GM18520 (cell line): ENCODE measurements around the gene CRYGC.

Experiments used
- ATAC-seq: cut with Tn5 transposase; IDR thresholded peaks from one replicate; pipeline ENCODE4 v1.9.1; 2021; ENCODE audit not compliant: unreplicated experiment

Gene CRYGC, protein sequence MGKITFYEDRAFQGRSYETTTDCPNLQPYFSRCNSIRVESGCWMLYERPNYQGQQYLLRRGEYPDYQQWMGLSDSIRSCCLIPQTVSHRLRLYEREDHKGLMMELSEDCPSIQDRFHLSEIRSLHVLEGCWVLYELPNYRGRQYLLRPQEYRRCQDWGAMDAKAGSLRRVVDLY

DNA sequence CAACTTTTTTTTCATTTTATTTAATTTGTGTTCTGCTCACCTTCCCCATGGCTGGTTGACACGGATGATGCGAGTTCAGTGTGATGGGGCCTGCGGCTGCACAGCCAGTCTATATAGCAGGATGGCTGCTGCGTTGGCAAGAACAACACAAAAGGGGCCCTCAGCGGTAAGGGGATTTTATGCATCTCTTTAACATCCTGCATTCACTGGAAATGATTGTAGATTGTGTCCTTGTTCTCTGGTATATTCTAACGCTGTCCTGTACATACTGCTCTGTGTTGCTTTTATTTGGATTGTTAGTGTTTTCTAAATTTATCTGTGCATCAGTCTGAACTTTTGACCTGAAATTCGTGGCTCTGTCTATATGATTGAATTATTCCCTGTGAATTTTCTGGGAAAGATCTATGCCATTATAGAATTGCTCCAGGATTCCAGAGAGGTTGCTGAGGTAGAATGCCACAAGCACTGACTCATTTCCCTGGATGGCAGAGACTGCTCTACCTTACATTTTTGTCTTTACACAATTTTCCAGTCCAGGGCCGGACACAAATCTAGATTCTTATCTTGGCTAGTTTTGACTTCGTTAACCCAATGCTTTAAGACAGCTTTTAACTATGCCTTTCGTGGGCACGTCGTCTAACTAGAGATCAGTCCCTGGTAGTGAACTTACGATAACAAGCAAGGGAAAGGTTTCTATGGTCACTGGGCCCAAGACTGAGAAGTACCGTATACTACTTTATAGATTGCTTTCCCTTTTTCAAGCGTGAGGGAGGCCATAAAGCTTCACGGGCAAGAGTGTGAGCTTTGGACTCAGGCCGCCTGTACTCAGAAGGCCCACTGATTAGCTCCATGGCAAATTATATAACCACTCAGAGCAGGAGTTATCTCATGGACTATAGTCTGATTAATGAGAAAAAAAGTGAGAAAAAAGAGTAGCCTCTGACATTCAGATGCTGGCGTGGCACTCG, at the start of gene CRYGC:
CRYGC (minus strand) TSS at position 85 of the 968 bp plus-strand sequence; CDS start at position 49, 36 bp downstream.
- no peak for ATAC-seq

DNA sequence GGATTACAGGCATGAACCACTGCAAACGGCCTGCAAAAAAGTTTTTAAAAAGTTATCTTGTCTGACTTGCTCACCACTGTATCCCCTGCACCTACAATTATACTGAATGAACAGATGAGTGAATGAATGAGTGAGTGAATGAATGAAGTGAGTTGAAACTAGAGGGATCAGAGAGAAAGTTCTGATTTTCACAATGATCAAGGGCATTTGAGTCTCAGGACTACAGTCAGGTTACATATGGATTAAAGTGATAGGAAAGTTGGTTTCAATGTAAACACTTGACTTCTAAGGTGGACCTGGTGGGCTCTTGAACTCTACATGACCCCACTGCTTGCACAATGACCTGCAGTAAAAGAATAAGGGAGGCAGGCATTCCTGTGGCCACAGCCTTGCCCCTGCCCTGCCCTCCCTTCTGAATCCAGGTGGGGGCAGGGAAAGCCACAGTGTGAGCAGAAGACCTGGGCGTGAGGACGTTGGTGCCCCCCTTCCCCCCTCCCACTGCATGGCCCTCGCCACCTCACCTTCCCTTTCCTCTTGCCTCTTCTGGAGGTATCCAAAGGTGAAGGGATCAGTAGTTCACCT, 49.5 kb upstream of the CRYGC start:
- no peak for ATAC-seq

DNA sequence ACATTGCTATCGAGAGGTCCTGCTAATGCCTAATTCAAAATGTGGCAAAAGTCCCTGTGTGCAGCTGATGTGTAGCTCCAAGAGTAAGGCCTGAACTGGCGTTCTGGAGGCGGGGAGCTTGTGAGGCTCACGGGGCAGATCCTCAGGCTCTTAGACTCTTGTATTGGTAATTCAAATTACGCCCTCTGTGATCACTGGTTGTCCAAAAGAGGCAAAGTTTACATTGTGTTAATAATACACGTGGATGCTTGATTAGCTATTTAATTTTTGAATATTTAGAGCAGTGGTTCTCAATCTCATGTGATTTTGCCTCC, 46.2 kb upstream of the CRYGC start:
- ATAC-seq: no peak

DNA sequence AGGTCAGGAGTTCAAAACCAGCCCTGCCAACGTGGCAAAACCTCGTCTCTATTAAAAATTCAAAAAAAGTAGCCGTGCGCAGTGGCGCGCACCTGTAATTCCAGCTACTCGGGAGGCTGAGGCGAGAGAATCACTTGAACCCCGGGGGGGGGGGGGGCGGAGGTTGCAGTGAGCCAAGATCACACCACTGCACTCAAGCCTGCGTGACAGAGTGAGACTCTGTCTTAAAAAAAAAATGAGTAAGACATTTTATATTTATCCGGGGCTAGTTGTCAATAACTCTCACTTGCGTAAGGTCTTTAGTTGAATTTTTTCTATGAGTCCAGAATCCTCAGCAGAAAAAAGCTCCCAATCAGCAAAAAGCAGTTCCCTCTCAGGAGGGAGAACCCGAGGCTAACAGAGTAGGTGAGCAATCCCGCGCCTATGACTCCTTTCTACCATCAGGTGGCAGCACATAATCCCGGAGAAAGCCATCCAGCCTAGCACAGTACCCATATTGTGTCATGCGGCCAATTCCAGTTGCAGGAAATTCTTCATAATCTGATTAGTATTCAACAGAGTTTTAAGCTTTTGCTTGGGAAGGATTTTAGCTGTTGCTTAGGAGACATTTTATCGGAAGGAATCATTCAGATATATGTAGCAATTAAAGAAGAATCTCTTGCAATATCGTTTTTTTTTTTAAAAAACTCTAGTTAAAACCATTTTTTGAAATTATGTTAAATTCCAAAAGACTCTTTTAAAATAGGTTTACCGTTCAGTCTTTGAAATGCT, 45.6 kb upstream of the CRYGC start:
- ATAC-seq: peak; percentile 94

DNA sequence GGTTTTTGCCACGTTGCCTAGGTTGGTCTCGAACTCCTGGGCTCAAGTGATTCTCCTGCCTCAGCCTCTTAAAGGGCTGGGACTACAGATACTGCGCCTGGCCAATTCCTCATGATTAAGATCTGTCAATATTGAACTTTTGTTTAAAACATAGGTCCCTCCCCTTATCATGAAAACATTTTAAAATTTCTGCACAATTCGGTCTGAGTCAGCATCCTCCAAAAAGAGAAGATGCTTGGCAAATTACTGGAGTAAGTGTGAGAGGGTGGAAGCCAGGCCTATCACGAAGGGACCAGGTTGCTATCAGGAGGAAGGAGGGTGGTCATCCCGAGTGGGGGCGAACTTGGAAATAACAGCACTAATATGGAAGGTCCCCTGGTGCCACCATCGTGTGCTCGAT, 44.5 kb upstream of the CRYGC start:
- ATAC-seq: no peak

DNA sequence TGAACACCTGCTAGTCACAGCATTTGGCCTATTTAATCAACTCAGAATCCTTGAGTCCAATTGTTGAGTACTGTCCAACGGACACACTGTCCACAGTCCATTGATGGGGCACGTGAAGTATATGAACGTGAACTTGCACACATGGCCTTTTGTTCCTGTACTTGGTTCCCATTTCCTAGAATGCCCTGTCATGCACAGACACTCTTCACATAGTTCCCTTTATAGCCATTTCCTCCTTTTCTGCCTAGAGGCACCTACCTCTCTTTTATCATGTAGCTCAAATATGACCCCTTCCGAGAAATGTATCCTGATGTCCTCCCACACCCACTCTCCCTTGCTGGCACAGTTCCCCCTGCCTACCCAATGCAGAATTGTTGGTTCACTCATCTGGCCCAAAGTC, 42.5 kb upstream of the CRYGC start:
- ATAC-seq: no peak

DNA sequence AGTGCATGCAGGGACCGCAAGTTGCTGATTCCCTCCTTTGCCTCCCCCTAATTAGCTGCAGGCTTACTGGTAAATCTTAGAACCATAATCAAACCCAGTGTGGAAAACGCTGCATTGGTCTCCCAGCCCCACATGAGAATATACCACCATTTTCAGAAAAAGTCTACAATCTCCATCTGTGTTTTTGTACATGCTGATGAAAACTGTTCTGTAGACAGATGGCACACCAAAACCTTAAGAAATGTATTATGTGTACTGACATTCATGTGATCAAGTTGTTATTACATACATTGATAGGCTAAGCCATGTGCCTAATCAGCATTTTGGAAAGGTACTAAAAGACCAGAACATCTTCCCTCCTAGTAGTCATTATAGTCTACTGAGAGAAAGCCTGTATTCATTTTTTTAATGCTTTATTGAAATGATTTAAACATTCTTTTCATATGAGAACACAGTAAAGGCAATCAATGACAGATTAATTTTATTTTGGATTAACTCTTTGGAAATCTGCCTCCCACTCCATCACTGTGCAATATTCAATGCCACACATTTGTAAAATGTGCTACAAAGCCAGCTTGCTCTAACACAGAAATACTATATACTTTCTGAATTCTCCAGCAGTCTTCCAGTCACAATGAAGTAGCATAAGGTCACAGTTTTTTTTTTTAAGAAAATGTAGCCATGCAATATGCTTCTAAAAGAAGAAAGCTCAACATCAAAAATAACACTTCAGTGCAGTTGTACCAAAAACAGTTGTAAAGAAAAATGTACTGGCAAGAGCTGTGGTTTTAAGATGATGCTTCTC, 35.5 kb upstream of the CRYGC start:
- no peak for ATAC-seq

DNA sequence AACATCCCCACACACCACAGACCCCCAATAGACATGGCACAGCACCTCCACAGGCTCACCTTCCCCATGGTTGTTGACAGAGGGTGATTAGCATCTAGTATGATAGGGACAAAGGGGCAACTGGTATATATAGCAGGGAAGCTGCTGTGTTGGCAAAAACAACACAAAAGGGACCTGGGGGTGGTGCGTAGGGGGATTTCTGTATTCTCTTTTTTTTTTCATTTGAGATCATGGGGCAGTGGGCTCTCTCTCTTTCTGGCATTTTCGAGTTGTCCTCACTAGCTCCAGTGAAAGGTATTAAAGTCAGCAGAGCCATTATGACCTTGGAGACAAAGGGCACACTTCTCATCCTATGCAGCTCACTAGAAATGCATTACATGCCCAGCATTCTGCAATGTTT, 33.9 kb upstream of the CRYGC start, which contains the start of gene CRYGA:
CRYGA (minus strand) TSS at position 101 of the 400 bp plus-strand sequence; CDS start at position 68, 33 bp downstream.
- ATAC-seq: no peak

DNA sequence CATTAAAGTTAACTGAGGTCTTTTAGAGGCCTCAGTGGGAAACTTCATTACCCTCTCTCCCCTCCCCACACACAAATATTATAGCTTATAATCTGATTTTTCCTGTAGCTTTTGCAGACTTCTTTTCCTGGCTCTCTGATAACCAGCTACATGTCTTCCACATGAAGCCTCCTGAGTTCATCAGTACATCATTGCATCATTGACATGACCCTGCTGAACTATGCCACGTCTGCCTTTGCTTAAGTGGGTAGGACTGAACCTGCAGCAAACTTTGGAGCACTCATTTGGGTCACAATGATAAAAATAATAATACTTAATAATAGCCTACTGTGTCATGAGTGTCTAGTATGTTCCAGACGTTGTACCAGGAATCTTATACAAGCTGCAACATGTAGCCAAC, 26.8 kb upstream of the CRYGC start:
- ATAC-seq: no peak

DNA sequence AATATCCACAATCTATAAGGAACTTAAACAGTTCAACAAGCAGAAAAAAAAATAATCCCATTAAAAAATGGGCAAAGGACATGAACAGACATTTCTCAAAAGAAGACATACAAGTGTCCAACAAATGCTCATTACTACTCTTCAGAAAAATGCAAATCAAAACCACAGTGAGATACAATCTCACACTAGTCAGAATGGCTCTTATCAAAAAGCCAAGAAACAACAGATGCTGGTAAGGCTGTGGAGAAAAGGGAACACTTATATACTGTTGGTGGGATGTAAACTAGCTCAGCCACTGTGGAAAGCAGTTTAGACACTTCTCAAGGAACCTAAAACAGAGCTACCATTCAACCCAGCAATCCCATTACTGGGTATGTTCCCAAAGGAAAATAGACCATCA, 23.5 kb upstream of the CRYGC start:
- no peak for ATAC-seq

DNA sequence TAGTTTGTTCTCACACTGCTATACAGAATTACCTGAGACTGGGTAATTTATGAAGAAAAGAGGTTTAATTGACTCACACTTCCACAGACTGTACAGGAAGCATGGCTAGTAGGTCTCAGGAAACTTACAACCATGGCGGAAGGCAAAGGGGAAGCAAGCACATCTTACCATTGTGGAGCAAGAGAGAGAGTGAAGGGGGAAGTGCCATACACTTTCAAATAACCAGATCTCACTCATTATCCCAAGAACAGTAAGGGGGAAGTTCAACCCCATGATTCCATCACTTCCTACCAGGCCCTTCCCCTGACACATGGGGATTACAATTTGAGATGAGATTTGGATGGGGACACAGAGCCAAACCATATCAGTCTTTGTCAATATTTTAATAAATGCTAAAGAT, 21.3 kb upstream of the CRYGC start:
- ATAC-seq: no peak

DNA sequence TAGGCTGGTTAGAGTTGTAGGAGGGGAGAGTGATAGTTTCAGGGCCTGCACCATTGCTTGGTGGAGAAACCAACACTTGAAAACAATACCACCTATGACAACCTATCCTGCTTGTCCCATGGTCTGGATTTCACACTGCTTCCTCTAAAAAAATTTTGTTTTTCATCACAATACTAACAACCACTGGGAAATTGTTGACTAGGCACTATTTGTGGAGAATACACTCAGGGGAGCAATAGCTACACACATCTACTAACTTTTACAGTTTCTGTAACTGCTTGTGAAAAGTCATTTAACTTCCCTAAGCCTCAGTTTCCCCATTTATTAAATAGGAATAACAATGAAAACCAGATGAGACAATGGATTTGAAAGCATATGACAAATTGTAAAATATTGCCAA, 20.5 kb upstream of the CRYGC start:
- no peak for ATAC-seq

DNA sequence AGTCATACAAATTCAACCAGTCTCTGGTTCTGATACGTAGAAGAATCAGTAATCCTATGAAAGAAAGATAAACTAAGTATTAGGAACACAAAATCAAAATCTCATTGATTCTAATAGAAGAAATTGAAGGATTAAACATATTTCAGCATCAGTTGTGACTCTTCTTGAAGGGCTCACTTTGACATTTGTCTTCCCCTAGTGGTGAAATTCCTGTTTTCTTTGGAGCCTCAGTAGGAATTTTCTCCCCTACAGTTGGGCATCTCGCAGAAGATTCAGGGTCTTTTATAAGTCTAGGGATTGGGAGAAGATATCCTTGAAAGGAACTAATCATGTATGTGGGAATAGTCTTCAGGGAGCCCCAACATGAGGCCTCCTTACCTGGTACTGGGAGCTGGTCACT, 19.2 kb upstream of the CRYGC start:
- ATAC-seq: no peak

DNA sequence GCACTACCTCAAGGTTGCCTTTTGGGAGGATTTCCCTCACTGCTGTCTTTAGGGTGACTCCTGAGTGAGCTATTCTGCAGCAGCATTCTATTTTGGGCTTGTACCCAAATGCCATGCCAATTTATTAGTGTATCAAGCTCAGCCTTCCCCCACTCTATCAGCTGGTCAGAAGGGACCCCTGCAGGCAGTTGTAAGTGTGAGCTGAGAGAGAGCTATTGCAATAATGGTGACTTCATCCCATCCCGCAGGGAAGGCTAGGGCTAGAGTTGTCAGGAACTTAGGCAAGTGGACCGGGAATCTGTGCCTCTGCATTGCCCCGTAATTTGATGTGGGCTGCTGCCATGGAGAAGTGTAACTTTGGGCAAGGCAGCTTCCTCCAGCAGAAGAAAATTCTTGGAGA, 18.1 kb upstream of the CRYGC start:
- ATAC-seq: no peak

DNA sequence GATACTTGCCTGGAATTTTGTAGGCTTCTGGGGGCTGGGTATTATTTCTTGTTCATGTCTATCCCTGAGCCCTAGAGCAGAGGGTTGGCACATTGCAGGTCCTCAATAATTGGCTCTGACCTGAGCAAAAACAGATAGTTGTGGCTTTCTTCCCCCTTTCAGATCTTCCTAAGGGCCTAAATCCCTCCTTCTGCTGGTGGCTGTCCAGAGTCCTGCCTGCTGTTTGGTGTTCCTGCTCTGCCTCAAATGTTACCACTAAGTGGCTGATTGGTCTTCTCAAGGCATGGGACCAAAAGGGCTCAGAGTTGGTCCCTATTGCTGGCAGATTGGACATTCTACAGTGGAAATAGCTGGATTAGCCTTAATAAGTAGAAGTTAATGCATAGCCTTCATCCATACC, 17.4 kb upstream of the CRYGC start:
- ATAC-seq: no peak

DNA sequence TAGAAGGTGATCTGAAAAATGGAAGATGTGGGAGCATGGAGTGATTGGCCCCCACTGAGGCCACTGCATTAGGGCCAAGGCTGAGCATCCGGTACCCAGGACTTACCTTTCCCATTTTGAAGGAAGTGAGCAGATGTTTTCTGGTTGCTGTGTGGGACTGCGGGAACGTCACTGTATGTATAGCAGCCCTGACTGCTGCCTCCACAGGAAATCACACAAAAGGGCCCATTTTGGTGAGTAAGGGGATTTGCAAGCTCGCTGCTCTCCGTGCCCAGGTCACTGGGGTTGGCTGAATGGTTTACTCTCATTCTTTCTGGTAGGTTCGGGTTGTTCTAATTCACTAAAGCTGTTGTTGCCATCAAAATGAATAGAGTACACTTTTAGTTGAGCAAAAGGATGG, 16.4 kb upstream of the CRYGC start, which contains the start of gene CRYGB:
CRYGB (minus strand) TSS at position 153 of the 400 bp plus-strand sequence; CDS start at position 115, 38 bp downstream.
- no peak for ATAC-seq

DNA sequence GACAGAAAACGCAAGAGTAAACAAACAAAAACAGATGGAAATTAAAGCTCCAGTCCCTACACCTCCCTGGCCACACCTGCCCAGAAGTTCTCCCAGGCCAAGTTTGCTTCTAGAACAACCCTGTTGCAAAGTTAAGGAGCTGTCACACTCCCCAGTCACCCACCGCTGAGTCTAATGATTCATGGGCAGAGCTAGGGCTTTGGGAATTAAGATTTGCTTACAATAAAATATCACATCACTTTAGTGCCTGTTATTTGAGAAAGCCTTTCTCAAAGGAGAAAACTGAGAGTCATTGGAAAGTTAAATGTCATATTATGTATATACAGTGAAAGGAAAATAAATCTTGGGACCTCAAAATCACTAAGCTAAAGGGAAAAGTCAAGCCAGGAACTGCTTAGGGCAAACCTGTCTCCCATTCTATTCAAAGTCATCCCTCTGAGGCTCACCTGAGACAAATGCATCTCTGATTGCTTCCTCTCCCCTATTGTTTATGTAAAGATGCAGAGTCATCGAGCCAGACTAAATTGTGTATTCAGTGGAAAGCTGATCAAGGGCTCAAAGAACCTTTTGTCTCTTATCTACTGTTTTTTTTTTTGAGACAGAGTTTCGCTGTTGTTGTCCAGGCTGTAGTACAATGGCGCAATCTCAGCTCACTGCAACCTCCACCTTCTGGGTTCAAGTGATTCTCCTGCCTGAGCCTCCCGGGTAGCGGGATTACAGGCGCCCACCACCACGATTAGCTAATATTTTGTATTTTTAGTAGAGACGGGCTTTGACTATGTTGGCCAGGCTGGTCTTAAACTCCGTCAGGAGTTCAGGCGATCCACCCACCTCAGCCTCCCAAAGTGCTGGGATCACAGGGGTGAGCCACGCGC, 13.5 kb upstream of the CRYGC start:
- no peak for ATAC-seq

DNA sequence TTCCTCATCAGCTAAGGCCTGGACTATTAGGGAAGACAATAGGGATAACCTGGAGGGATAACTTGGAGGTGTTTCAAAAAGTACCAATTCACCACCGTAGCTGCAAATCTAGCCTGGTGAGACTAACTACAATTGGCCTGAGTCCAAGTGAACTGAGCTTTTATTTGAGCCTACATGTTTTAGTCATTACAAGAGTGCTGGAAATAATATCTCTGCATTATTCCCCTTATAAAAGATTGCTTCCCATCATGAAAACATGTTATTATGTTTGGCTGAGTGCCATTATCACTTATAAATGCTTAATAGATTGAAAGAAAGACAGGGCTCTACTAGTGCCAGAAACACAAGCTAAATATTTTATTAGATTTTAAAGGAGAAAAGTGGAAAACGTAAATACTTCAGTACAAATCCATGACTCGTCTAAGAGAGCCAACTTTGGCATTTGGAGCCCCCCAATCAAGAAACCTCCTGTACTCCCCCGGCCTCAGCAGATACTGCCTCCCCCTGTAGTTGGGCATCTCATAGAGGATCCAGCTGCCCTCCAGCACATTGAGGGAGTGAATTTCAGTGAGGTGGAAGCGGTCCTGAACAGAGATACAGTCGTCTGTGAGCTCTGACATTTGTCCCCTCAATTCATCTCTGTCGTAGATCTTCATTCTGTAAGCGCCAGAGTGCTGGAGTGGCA, 12.8 kb upstream of the CRYGC start:
- no peak for ATAC-seq

DNA sequence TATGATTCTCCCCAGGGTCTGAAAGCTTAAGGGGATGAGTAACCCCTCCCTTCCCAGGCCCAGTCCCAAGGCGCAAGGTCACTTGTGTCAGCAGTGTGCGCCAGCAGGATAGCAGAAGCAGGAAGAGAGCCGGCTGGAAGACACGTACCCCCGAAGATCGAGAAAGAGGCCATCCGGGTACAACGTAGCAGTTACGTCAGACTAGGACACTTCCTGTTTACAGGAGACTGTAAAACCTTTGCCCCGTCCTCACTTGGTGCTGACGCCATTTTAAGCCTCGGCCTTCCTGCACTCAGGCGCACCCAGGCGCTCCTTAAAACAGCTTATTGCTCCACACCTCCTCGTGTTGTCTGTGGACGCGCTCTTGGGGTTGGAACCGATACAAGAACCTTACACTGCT, 9.8 kb upstream of the CRYGC start:
- ATAC-seq: no peak
